ENCODE data around the gene SNPH.

DNA sequence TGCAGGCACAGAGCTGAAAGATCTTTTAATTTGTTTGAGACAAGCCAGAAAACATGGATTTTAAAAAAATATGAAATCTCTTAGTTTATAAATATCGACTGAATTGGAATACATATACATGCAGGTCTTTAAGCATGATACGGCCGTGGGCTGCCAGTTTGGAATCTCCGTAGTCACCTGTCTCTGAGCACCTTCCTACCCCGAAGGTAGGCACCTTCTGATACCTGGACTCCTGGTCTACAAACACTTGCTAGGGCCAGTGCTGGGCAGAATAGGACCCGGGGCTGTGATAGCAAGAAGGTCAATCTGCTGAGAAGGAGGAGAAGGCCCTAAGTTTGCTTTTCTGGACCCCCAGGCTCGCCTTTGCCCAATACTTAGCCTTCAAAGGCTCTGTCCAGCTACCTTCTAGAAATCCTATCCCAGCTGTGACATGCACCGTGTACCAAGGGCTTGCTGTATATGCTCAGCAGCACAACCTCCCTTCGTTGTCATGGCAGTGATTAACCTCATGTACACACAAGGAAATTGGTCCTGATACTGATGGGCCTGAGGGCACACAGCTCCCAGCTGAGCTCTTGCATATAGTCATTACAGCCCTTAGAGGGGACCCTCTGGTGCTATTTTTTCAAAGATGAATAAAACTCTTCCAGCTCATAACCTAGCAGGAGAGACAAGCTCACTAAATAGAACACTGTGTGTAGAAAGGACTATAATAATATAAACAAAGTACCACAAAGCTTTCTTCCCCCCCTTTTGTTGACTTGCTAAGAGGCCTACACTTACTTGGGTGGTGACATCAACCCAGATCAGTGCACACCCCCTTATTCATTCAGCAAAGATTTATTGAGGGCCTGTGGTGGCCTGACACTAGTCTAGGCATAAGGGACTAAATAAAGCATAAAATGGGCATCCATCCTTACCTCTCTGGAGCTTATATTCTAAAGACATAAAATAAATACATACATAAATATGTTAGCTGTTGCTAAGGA, 17.7 kb downstream of the SNPH start:
- TF ChIP-seq, protein P1, sequence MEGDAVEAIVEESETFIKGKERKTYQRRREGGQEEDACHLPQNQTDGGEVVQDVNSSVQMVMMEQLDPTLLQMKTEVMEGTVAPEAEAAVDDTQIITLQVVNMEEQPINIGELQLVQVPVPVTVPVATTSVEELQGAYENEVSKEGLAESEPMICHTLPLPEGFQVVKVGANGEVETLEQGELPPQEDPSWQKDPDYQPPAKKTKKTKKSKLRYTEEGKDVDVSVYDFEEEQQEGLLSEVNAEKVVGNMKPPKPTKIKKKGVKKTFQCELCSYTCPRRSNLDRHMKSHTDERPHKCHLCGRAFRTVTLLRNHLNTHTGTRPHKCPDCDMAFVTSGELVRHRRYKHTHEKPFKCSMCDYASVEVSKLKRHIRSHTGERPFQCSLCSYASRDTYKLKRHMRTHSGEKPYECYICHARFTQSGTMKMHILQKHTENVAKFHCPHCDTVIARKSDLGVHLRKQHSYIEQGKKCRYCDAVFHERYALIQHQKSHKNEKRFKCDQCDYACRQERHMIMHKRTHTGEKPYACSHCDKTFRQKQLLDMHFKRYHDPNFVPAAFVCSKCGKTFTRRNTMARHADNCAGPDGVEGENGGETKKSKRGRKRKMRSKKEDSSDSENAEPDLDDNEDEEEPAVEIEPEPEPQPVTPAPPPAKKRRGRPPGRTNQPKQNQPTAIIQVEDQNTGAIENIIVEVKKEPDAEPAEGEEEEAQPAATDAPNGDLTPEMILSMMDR (IDR thresholded peaks at IDR 0.05), result no peak
- TF ChIP-seq POLR2A (IDR thresholded peaks at IDR 0.05) (no peak), EP300 (IDR thresholded peaks at IDR 0.05) (no peak)
